B cell (primary cell): ENCODE results near the gene C1orf226.

Source experiments
- CTCF ChIP-seq: fragments of 200-600 bp; IDR thresholded peaks from one replicate; pipeline ENCODE4 v1.8.0; 2022; ENCODE audit warnings: antibody characterized with exemption, mild to moderate bottlenecking
- EZH2 ChIP-seq: IDR thresholded peaks from 2 replicates; pipeline ENCODE4 v1.6.1; 2012; ENCODE audit warnings: borderline replicate concordance, low read depth, mild to moderate bottlenecking, moderate library complexity, low read length; ENCODE audit not compliant: insufficient read depth, poor library complexity, severe bottlenecking

DNA sequence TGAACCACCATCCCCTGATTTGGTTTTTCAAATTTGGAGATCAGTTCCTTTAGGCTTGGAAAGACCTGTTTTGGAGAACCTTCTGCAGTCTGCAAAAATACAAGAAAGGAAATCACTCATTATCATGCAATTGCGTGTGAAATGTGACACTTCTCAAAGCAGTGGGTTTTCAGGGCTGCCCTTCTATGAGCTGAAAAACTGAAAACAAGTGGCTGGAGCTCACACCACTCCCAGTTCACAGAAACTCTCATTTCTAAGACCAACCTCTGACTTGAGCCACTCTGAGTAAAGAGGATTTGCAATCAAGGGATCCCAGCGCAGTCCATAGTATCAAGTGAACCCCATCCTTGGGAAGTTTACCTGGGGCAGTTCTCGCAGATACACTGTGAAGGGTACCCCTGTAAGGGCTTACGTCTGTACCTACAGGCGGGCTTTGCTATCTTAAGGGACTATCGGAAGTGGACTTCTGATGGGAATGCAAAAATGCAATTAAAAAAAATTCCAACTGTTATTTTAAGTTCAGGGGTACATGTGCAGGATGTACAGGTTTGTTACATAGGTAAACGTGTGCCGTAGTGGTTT is 17.6 kb downstream of the C1orf226 start:
- TF ChIP-seq CTCF (no peak), EZH2 (no peak)
